Neural progenitor cell (in vitro differentiated cells): ENCODE results near the gene MTNR1A. TPM values are rescaled to one million over a fixed set of nuclear protein-coding genes. Genes with fewer than 3 reads are reported as not detected.

Experiments used
- DNase-seq: peaks from one replicate; pipeline ENCODE4 v3.0.0-alpha.2; 2016; ENCODE audit warnings: low spot score
- H2AFZ ChIP-seq: fragments of 200-600 bp; sonication (generic); replicated peaks from 2 replicates; pipeline ENCODE4 v1.6.1; 2016; ENCODE audit warnings: antibody characterized with exemption
- H3F3A ChIP-seq: fragments of 200-600 bp; sonication (generic); 2 replicates; pipeline ENCODE4 v1.6.1; 2016; ENCODE audit warnings: antibody characterized with exemption, low read depth
- H3K27ac ChIP-seq: fragments of 200-600 bp; sonication (generic); 2 replicates; pipeline ENCODE4 v1.5.1; 2016; ENCODE audit warnings: mild to moderate bottlenecking
- H3K27me3 ChIP-seq: fragments of 200-600 bp; sonication (generic); 2 replicates; pipeline ENCODE4 v1.6.1; 2016; ENCODE audit warnings: mild to moderate bottlenecking, moderate library complexity
- H3K36me3 ChIP-seq: fragments of 200-600 bp; sonication (generic); 2 replicates; pipeline ENCODE4 v1.5.1; 2016
- H3K4me1 ChIP-seq: fragments of 200-600 bp; sonication (generic); 2 replicates; pipeline ENCODE4 v1.6.1; 2016; ENCODE audit warnings: mixed run types
- H3K4me2 ChIP-seq: fragments of 200-600 bp; sonication (generic); 2 replicates; pipeline ENCODE4 v1.6.1; 2016
- H3K4me3 ChIP-seq: fragments of 200-600 bp; sonication (generic); 2 replicates; pipeline ENCODE4 v1.5.1; 2016
- H3K79me2 ChIP-seq: fragments of 200-600 bp; sonication (generic); 2 replicates; pipeline ENCODE4 v1.6.1; 2016; ENCODE audit warnings: low read depth
- H3K9ac ChIP-seq: fragments of 200-600 bp; sonication (generic); 2 replicates; pipeline ENCODE4 v1.6.1; 2016
- H3K9me3 ChIP-seq: fragments of 200-600 bp; sonication (generic); 2 replicates; pipeline ENCODE4 v1.5.1; 2016; ENCODE audit warnings: low read depth
- H4K20me1 ChIP-seq: fragments of 200-600 bp; sonication (generic); 2 replicates; pipeline ENCODE4 v1.6.1; 2016; ENCODE audit warnings: low read depth
- H3K27ac Mint-ChIP-seq: 3 replicates; pipeline ENCODE4 v1.8.0; 2021; ENCODE audit warnings: mixed read lengths
- H3K27me3 Mint-ChIP-seq: 2 replicates; pipeline ENCODE4 v1.8.0; 2022; ENCODE audit warnings: low read depth, mild to moderate bottlenecking, inconsistent platforms, moderate library complexity, mixed read lengths; ENCODE audit not compliant: insufficient read depth
- H3K36me3 Mint-ChIP-seq: 3 replicates; pipeline ENCODE4 v1.8.0; 2021; ENCODE audit warnings: mixed read lengths
- H3K4me1 Mint-ChIP-seq: 3 replicates; pipeline ENCODE4 v1.8.0; 2021; ENCODE audit warnings: mixed read lengths
- H3K4me3 Mint-ChIP-seq: 3 replicates; pipeline ENCODE4 v1.8.0; 2021; ENCODE audit warnings: mild to moderate bottlenecking, moderate library complexity, mixed read lengths
- H3K9me3 Mint-ChIP-seq: 3 replicates; pipeline ENCODE4 v1.8.0; 2020; ENCODE audit warnings: mixed read lengths
- EZH2 ChIP-seq: fragments of 200-600 bp; sonication (generic); IDR thresholded peaks from 2 replicates; pipeline ENCODE4 v1.6.1; 2017; ENCODE audit warnings: antibody characterized with exemption, mild to moderate bottlenecking, moderate library complexity
- EZH2phosphoT487 ChIP-seq: fragments of 200-600 bp; sonication (generic); IDR thresholded peaks from 2 replicates; pipeline ENCODE4 v1.6.1; 2017; ENCODE audit warnings: antibody characterized with exemption
- total RNA-seq: library from RNA; depleted of rRNA; stranded (reverse); fragments of >200 nt; gene quantifications from 2 replicates; pipeline ENCODE4 v1.2.3, GENCODE V29; 2015; ENCODE audit warnings: low replicate concordance
- TF ChIP-seq, protein P1 (sequence below): fragments of 200-600 bp; sonication (generic); IDR thresholded peaks from 2 replicates; pipeline ENCODE4 v1.5.1; 2017; ENCODE audit warnings: antibody characterized with exemption, mild to moderate bottlenecking

The MTNR1A gene
- total RNA-seq, 1 donor from 2014 or later: 0.43 TPM

DNA sequence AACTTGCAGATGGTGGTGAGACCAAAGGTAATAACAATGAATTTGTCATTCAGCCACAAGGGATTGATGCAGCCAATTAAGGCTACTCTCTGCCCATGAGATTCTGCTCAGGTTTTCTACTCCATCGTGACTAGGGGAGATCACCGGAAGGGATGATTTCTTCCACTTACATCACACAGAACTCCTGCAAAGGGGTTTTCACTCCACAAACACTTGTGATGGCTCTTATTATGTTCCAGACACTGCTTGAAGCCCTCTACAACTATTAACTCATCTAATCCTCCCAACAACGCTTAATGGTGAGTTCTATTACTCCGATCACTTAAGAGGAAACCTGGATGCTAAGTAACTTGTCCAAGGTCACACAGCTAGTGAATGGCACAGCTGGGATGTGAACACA lies 55.9 kb downstream of the MTNR1A start:
- Mint-ChIP-seq H3K9me3 (peaks cover 24% of the 10 kb centered on the region), H3K27ac (no peak overlapping the region), H3K4me1 (peaks cover 3% of the 10 kb centered on the region), H3K36me3 (no peaks in the 10 kb centered on the region), H3K27me3 (peaks cover 3% of the 10 kb centered on the region), H3K4me3 (no peak overlapping the region)
- no peaks in the 10 kb centered on the region for H4K20me1 ChIP-seq
- H3K36me3 ChIP-seq: no peaks in the 10 kb centered on the region
- H3K4me3 ChIP-seq: no peak overlapping the region
- no peak overlapping the region for H3K27ac ChIP-seq
- no peak overlapping the region for H3K4me2 ChIP-seq
- DNase-seq: no peak
- TF ChIP-seq EZH2 (no peak), EZH2phosphoT487 (no peak)
- TF ChIP-seq, protein P1, sequence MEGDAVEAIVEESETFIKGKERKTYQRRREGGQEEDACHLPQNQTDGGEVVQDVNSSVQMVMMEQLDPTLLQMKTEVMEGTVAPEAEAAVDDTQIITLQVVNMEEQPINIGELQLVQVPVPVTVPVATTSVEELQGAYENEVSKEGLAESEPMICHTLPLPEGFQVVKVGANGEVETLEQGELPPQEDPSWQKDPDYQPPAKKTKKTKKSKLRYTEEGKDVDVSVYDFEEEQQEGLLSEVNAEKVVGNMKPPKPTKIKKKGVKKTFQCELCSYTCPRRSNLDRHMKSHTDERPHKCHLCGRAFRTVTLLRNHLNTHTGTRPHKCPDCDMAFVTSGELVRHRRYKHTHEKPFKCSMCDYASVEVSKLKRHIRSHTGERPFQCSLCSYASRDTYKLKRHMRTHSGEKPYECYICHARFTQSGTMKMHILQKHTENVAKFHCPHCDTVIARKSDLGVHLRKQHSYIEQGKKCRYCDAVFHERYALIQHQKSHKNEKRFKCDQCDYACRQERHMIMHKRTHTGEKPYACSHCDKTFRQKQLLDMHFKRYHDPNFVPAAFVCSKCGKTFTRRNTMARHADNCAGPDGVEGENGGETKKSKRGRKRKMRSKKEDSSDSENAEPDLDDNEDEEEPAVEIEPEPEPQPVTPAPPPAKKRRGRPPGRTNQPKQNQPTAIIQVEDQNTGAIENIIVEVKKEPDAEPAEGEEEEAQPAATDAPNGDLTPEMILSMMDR: no peak
- no peaks in the 10 kb centered on the region for H3K4me1 ChIP-seq
- no peak overlapping the region for H2AFZ ChIP-seq
- H3K9me3 ChIP-seq: peaks cover 10% of the 10 kb centered on the region
- no peaks in the 10 kb centered on the region for H3K79me2 ChIP-seq
- no peak overlapping the region for H3K9ac ChIP-seq
- H3F3A ChIP-seq: no peaks in the 10 kb centered on the region
- H3K27me3 ChIP-seq: no peaks in the 10 kb centered on the region

DNA sequence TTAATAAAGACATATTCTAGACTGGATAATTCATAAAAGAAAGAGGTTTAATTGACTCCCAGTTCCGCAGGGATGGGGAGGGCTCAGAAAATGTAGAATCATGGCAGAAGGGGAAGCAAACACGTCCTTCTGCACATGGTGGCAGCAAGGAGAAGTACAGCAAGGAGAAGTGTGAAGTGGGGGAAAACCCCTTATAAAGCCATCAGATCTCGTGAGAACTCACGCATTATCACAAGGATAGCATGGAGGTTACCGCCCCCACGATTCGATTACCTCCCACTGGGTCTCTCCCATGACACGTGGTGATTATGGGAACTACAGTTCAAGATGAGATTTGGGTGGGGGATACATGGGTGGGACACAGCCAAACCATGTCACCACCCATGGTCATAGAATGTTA lies 58.3 kb downstream of the MTNR1A start:
- Histone ChIP-seq H3K27me3 (no peaks in the 10 kb centered on the region), H3K36me3 (no peaks in the 10 kb centered on the region), H3K4me2 (no peak overlapping the region), H3K27ac (no peak overlapping the region), H2AFZ (no peak overlapping the region), H3K4me3 (no peak overlapping the region), H3K4me1 (no peaks in the 10 kb centered on the region), H3K9ac (no peak overlapping the region), H4K20me1 (no peaks in the 10 kb centered on the region), H3F3A (no peaks in the 10 kb centered on the region), H3K79me2 (no peaks in the 10 kb centered on the region), H3K9me3 (peaks cover 15% of the 10 kb centered on the region)
- Mint-ChIP-seq H3K4me3 (no peak overlapping the region), H3K4me1 (peaks cover 3% of the 10 kb centered on the region), H3K9me3 (peaks cover 35% of the 10 kb centered on the region), H3K36me3 (no peaks in the 10 kb centered on the region), H3K27ac (no peak overlapping the region), H3K27me3 (peaks cover 3% of the 10 kb centered on the region)
- DNase-seq: no peak
- no peak for TF ChIP-seq EZH2
- TF ChIP-seq, protein P1: no peak
- TF ChIP-seq EZH2phosphoT487: no peak

DNA sequence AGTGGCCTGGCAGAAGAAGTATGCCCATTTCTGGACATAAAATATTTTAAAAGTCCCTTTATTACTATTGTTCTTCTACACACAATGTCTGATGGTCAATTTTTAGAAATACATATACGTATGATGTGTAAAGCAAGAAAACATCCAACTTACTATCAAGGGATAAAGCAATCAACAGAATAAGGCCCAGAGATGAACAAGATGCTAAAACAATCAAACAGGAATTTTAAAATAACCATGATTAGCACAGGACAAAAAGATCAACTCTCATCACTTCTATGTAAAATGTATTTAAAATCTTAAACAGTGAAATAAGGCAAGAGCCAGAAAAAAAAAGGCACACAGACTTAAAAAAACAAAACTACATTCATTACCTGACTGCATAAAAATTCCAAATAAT lies 60.9 kb downstream of the MTNR1A start:
- Mint-ChIP-seq H3K27ac (no peak overlapping the region), H3K4me1 (no peaks in the 10 kb centered on the region), H3K4me3 (no peak overlapping the region), H3K36me3 (peaks cover 5% of the 10 kb centered on the region), H3K9me3 (peaks cover 42% of the 10 kb centered on the region), H3K27me3 (no peaks in the 10 kb centered on the region)
- Histone ChIP-seq H2AFZ (no peak overlapping the region), H3K4me3 (no peak overlapping the region), H3K27ac (no peak overlapping the region), H3K27me3 (no peaks in the 10 kb centered on the region), H3K4me1 (no peaks in the 10 kb centered on the region), H3K79me2 (no peaks in the 10 kb centered on the region), H3K9ac (no peak overlapping the region), H3K9me3 (peaks cover 15% of the 10 kb centered on the region), H3K4me2 (no peak overlapping the region), H3K36me3 (no peaks in the 10 kb centered on the region), H3F3A (no peaks in the 10 kb centered on the region), H4K20me1 (no peaks in the 10 kb centered on the region)
- TF ChIP-seq EZH2 (no peak), EZH2phosphoT487 (no peak)
- TF ChIP-seq, protein P1: no peak
- DNase-seq: no peak
